ENCODE results near the gene MAOA.
A peak's percentile ranks its signal among the peaks of the same experiment; 100 is the strongest.

Gene MAOA

DNA sequence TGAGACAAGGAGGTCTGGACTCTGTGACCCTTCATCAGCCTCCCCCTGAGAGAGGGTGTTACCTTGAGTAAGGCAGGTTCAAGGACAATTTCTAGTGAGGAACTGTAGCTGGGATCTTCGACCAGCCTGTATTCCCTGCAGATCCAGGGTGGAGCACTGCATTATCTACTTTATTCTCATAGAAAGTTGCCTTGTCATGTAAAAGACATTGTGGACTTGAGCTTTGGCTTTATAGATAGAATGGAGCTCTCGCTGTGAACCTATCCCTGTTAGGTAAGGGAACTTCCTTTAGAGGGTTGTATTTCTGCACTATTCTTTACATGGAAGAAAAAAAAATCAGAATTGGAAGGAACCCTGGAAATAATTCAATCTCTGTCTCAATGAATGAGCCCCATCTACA lies 91.4 kb downstream of the MAOA start:
- TF ChIP-seq USF1 (IDR thresholded peaks at IDR 0.05) (no peak), RAD21 (IDR thresholded peaks at IDR 0.05; ENCODE audit: low read depth) (no peak), NFIC (IDR thresholded peaks at IDR 0.05) (no peak), CREB1 (IDR thresholded peaks at IDR 0.05; ENCODE audit: low read depth) (no peak), EGR1 (IDR thresholded peaks at IDR 0.05) (no peak), TEAD4 (IDR thresholded peaks at IDR 0.05) (no peak), YY1 (IDR thresholded peaks at IDR 0.05; ENCODE audit: low read depth) (no peak), TAF1 (IDR thresholded peaks at IDR 0.05; ENCODE audit: low read depth) (no peak), TCF12 (IDR thresholded peaks at IDR 0.05; ENCODE audit: low read depth) (no peak), CEBPB (IDR thresholded peaks at IDR 0.05) (no peak)
- TF ChIP-seq, protein P1, sequence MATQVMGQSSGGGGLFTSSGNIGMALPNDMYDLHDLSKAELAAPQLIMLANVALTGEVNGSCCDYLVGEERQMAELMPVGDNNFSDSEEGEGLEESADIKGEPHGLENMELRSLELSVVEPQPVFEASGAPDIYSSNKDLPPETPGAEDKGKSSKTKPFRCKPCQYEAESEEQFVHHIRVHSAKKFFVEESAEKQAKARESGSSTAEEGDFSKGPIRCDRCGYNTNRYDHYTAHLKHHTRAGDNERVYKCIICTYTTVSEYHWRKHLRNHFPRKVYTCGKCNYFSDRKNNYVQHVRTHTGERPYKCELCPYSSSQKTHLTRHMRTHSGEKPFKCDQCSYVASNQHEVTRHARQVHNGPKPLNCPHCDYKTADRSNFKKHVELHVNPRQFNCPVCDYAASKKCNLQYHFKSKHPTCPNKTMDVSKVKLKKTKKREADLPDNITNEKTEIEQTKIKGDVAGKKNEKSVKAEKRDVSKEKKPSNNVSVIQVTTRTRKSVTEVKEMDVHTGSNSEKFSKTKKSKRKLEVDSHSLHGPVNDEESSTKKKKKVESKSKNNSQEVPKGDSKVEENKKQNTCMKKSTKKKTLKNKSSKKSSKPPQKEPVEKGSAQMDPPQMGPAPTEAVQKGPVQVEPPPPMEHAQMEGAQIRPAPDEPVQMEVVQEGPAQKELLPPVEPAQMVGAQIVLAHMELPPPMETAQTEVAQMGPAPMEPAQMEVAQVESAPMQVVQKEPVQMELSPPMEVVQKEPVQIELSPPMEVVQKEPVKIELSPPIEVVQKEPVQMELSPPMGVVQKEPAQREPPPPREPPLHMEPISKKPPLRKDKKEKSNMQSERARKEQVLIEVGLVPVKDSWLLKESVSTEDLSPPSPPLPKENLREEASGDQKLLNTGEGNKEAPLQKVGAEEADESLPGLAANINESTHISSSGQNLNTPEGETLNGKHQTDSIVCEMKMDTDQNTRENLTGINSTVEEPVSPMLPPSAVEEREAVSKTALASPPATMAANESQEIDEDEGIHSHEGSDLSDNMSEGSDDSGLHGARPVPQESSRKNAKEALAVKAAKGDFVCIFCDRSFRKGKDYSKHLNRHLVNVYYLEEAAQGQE (IDR thresholded peaks at IDR 0.05; ENCODE audit: low read depth): no peak
- TF ChIP-seq, protein P2, sequence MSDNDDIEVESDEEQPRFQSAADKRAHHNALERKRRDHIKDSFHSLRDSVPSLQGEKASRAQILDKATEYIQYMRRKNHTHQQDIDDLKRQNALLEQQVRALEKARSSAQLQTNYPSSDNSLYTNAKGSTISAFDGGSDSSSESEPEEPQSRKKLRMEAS (IDR thresholded peaks at IDR 0.05): no peak

DNA sequence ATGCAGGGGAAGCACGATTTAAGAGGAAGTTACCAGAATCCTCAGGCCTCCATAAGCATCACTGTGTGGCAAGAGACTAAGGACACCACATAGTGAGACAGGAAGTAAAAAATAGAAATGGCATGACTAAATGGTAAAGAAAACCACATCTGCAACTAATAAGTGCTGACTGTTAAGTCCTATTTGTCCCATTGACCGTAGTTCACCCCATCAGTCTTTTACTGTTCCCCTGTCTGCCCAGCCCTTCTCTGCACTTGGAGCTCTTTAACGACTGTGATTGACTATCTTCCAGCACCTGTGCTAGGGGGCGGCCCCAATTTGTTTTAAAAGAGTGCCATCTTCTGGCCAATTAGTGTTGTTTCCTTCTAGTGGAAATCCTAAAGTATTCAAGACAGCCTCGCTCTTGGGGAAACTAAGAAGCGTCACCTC lies 94.2 kb downstream of the MAOA start:
- TF ChIP-seq RAD21 (IDR thresholded peaks at IDR 0.05; ENCODE audit: low read depth) (peak; percentile 76), NFIC (IDR thresholded peaks at IDR 0.05) (no peak), CEBPB (IDR thresholded peaks at IDR 0.05) (no peak)

GRCh38 chrX:43753637-43754036 lies 97.5 kb downstream of the MAOA start:
- TF ChIP-seq EGR1 (IDR thresholded peaks at IDR 0.05) (no peak), ZBTB7A (IDR thresholded peaks at IDR 0.05; ENCODE audit: low read depth) (no peak), YY1 (IDR thresholded peaks at IDR 0.05; ENCODE audit: low read depth) (no peak), TCF12 (IDR thresholded peaks at IDR 0.05; ENCODE audit: low read depth) (no peak), FOXM1 (IDR thresholded peaks at IDR 0.05; ENCODE audit: borderline replicate concordance, low read depth) (no peak), CREB1 (IDR thresholded peaks at IDR 0.05; ENCODE audit: low read depth) (no peak), NFIC (IDR thresholded peaks at IDR 0.05) (no peak), TAF1 (IDR thresholded peaks at IDR 0.05; ENCODE audit: low read depth) (no peak), USF1 (IDR thresholded peaks at IDR 0.05) (no peak), CEBPB (IDR thresholded peaks at IDR 0.05) (no peak)
- TF ChIP-seq, protein P1 (IDR thresholded peaks at IDR 0.05; ENCODE audit: low read depth): no peak

DNA sequence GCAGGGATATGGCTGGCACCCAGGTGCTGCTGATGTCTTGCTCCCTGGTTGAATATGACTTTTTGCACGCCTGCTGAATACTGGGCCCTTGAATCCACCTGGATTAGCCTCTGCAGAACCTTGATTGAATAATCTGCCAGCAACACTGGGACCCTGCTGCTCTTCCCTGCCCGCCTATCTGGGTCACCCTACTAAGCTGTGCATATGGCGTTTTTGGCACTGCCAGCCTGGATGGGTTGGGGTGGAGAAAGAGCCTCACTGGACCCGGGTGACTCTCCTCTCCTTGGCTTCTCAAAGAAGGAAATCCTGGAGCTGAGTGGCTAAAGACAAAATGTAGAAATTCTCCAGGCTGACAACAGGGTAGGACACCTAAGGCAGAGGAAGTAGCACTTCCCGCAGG lies 100.0 kb downstream of the MAOA start:
- no peak for TF ChIP-seq USF1 (IDR thresholded peaks at IDR 0.05)
- TF ChIP-seq TCF12 (IDR thresholded peaks at IDR 0.05; ENCODE audit: low read depth): no peak
- TF ChIP-seq NFIC (IDR thresholded peaks at IDR 0.05): no peak
- TF ChIP-seq TAF1 (IDR thresholded peaks at IDR 0.05; ENCODE audit: low read depth): no peak
- no peak for TF ChIP-seq ZBTB7A (IDR thresholded peaks at IDR 0.05; ENCODE audit: low read depth)
- TF ChIP-seq RAD21 (IDR thresholded peaks at IDR 0.05; ENCODE audit: low read depth): no peak

GRCh38 chrX:43758044-43758443 lies 101.9 kb downstream of the MAOA start:
- TF ChIP-seq CREB1 (IDR thresholded peaks at IDR 0.05; ENCODE audit: low read depth) (no peak), TCF12 (IDR thresholded peaks at IDR 0.05; ENCODE audit: low read depth) (no peak), RAD21 (IDR thresholded peaks at IDR 0.05; ENCODE audit: low read depth) (no peak), NFIC (IDR thresholded peaks at IDR 0.05) (no peak), CEBPB (IDR thresholded peaks at IDR 0.05) (no peak), EP300 (IDR thresholded peaks at IDR 0.05; ENCODE audit: borderline replicate concordance) (no peak), TAF1 (IDR thresholded peaks at IDR 0.05; ENCODE audit: low read depth) (no peak), TEAD4 (IDR thresholded peaks at IDR 0.05) (no peak)
- TF ChIP-seq, protein P1 (IDR thresholded peaks at IDR 0.05; ENCODE audit: low read depth): no peak
